DOHH2 (cell line): ENCODE results near the gene FSD1.
"Not testable (repeated sequence)": the region's sequence is repeated elsewhere in the genome, so short reads cannot be mapped to it uniquely, and the experiment has no call there.

ENCODE experiments used
- H3F3A ChIP-seq: fragments of 200-600 bp; sonication (generic), shearing (Covaris generic); 2 replicates; pipeline ENCODE4 v1.6.0; 2016; ENCODE audit warnings: antibody characterized with exemption, mild to moderate bottlenecking; ENCODE audit not compliant: control insufficient read depth, insufficient read depth
- H3K27ac ChIP-seq: fragments of 200-600 bp; sonication (generic); 2 replicates; pipeline ENCODE4 v1.5.1; 2014; ENCODE audit warnings: low read depth, mild to moderate bottlenecking, low read length, moderate library complexity
- H3K27me3 ChIP-seq: fragments of 200-600 bp; sonication (generic); 2 replicates; pipeline ENCODE4 v1.6.1; 2014; ENCODE audit warnings: mild to moderate bottlenecking, low read length, mixed read lengths; ENCODE audit not compliant: control insufficient read depth
- H3K36me3 ChIP-seq: fragments of 200-600 bp; sonication (generic); 2 replicates; pipeline ENCODE4 v1.6.1; 2014; ENCODE audit warnings: mild to moderate bottlenecking, low read length, moderate library complexity, mixed read lengths; ENCODE audit not compliant: control insufficient read depth
- H3K4me1 ChIP-seq: fragments of 200-600 bp; sonication (generic); 2 replicates; pipeline ENCODE4 v1.6.1; 2014; ENCODE audit warnings: mild to moderate bottlenecking, low read length, mixed read lengths; ENCODE audit not compliant: control insufficient read depth
- H3K4me2 ChIP-seq: fragments of 200-600 bp; sonication (generic); 2 replicates; pipeline ENCODE4 v1.6.0; 2014; ENCODE audit warnings: mild to moderate bottlenecking, low read length, moderate library complexity
- H3K4me3 ChIP-seq: fragments of 200-600 bp; sonication (generic); 2 replicates; pipeline ENCODE4 v1.5.1; 2014; ENCODE audit warnings: mild to moderate bottlenecking, low read length, mixed read lengths
- H3K79me2 ChIP-seq: fragments of 200-600 bp; sonication (generic); 2 replicates; pipeline ENCODE4 v1.6.1; 2014; ENCODE audit warnings: mild to moderate bottlenecking, low read length, mixed read lengths; ENCODE audit not compliant: control insufficient read depth
- H3K9me2 ChIP-seq: fragments of 200-600 bp; sonication (generic); replicated peaks from 2 replicates; pipeline ENCODE4 v1.6.1; 2014; ENCODE audit warnings: mild to moderate bottlenecking, low read length, mixed read lengths; ENCODE audit not compliant: control insufficient read depth
- H3K9me3 ChIP-seq: fragments of 200-600 bp; sonication (generic); 2 replicates; pipeline ENCODE4 v1.6.1; 2014; ENCODE audit warnings: antibody characterized with exemption, low read length, mixed read lengths; ENCODE audit not compliant: control insufficient read depth, insufficient read depth
- H4K20me1 ChIP-seq: fragments of 200-600 bp; sonication (generic); 2 replicates; pipeline ENCODE4 v1.6.0; 2014; ENCODE audit warnings: low read depth, mild to moderate bottlenecking, antibody characterized with exemption, low read length, moderate library complexity; ENCODE audit not compliant: control insufficient read depth, insufficient read depth
- CTCF ChIP-seq: fragments of 200-600 bp; sonication (generic); IDR thresholded peaks from one replicate; pipeline ENCODE4 v1.5.1; 2014; ENCODE audit warnings: antibody characterized with exemption, mild to moderate bottlenecking, low read depth, low read length; ENCODE audit not compliant: poor library complexity, severe bottlenecking
- EZH2phosphoT487 ChIP-seq: fragments of 200-600 bp; sonication (generic); IDR thresholded peaks from 2 replicates; pipeline ENCODE4 v1.6.1; 2017; ENCODE audit warnings: borderline replicate concordance, mild to moderate bottlenecking, antibody characterized with exemption, low read length, moderate library complexity, mixed read lengths

The FSD1 gene

GRCh38 chr19:4347521-4347920 is 43.1 kb downstream of the FSD1 start:
- Histone ChIP-seq H3K27ac (no peak overlapping the region), H3K9me2 (no peaks in the 10 kb centered on the region), H3K9me3 (no peaks in the 10 kb centered on the region), H3F3A (no peaks in the 10 kb centered on the region), H3K27me3 (no peaks in the 10 kb centered on the region), H3K4me3 (no peak overlapping the region), H3K79me2 (peaks cover 8% of the 10 kb centered on the region), H3K4me1 (peaks cover 8% of the 10 kb centered on the region), H4K20me1 (no peaks in the 10 kb centered on the region), H3K4me2 (no peak overlapping the region), H3K36me3 (peaks cover 3% of the 10 kb centered on the region)
- no peak for TF ChIP-seq EZH2phosphoT487
- no peak for TF ChIP-seq CTCF

DNA sequence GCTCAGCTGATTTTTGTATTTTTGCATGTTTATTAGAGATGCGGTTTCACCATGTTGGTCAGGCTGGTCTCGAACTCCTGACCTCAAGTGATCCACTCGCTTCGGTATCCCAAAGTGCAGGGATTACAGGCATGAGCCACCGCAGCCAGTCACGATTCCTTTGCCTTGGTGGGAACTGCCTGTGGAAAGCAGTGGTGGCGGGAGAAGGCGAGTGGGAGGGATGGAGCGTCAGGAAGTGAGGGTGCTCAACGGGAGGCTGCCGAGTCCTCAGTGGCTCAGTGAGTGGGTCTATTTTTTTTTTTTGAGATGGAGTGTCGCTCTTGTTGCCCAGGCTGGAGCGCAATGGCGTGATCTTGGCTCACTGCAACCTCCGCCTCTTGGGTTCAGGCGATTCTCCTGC is 44.8 kb downstream of the FSD1 start:
- not testable (repeated sequence) for H3F3A ChIP-seq, H3K4me1 ChIP-seq, H3K27me3 ChIP-seq, H3K9me2 ChIP-seq, H3K79me2 ChIP-seq, H3K4me2 ChIP-seq, H3K9me3 ChIP-seq, H4K20me1 ChIP-seq, H3K36me3 ChIP-seq, H3K27ac ChIP-seq, H3K4me3 ChIP-seq

- Histone ChIP-seq H3K4me3 (no peak overlapping the region), H3K9me2 (no peaks in the 10 kb centered on the region), H3K79me2 (no peaks in the 10 kb centered on the region), H3K9me3 (no peaks in the 10 kb centered on the region), H3K27me3 (no peaks in the 10 kb centered on the region), H3F3A (no peaks in the 10 kb centered on the region), H3K4me1 (no peaks in the 10 kb centered on the region), H4K20me1 (no peaks in the 10 kb centered on the region), H3K36me3 (peaks cover 3% of the 10 kb centered on the region), H3K27ac (no peak overlapping the region), H3K4me2 (no peak overlapping the region)
- TF ChIP-seq CTCF (no peak), EZH2phosphoT487 (no peak)
Observed at GRCh38 chr19:4350111-4350510, 45.7 kb downstream of the FSD1 start.

- H4K20me1 ChIP-seq = no peaks in the 10 kb centered on the region
Observed at GRCh38 chr19:4350726-4351125, 46.3 kb downstream of the FSD1 start.

More at GRCh38 chr19:4350726-4351125, 46.3 kb downstream of the FSD1 start:
- Histone ChIP-seq H3K9me2 (no peaks in the 10 kb centered on the region), H3K79me2 (no peaks in the 10 kb centered on the region), H3K36me3 (no peaks in the 10 kb centered on the region; the same call in none of the 2 replicates), H3K4me1 (no peaks in the 10 kb centered on the region), H3K27me3 (no peaks in the 10 kb centered on the region), H3K4me2 (no peak overlapping the region), H3K4me3 (no peak overlapping the region), H3K9me3 (no peaks in the 10 kb centered on the region), H3K27ac (no peak overlapping the region), H3F3A (no peaks in the 10 kb centered on the region)
- TF ChIP-seq CTCF = no peak
- TF ChIP-seq EZH2phosphoT487 = no peak
